ENCODE measurements around the gene PODXL2.

- TF ChIP-seq, protein P1, sequence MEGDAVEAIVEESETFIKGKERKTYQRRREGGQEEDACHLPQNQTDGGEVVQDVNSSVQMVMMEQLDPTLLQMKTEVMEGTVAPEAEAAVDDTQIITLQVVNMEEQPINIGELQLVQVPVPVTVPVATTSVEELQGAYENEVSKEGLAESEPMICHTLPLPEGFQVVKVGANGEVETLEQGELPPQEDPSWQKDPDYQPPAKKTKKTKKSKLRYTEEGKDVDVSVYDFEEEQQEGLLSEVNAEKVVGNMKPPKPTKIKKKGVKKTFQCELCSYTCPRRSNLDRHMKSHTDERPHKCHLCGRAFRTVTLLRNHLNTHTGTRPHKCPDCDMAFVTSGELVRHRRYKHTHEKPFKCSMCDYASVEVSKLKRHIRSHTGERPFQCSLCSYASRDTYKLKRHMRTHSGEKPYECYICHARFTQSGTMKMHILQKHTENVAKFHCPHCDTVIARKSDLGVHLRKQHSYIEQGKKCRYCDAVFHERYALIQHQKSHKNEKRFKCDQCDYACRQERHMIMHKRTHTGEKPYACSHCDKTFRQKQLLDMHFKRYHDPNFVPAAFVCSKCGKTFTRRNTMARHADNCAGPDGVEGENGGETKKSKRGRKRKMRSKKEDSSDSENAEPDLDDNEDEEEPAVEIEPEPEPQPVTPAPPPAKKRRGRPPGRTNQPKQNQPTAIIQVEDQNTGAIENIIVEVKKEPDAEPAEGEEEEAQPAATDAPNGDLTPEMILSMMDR (IDR thresholded peaks at IDR 0.05): no peak
- TF ChIP-seq POLR2A (IDR thresholded peaks at IDR 0.05): no peak
- no peak for TF ChIP-seq POLR2AphosphoS5 (IDR thresholded peaks at IDR 0.05)
Measured at GRCh38 chr3:127637546-127637945, 8.6 kb downstream of the PODXL2 start.

Measured in breast epithelium (tissue), 3 donors.